Sigmoid colon (tissue), 7 donors: ENCODE data around the gene SCARB1. TPM values are rescaled to one million over a fixed set of nuclear protein-coding genes. Genes with fewer than 3 reads are reported as not detected.

Experiments
- DNase-seq: peaks from one replicate; pipeline ENCODE4 v3.0.0-alpha.2; 2019
- H3K27ac ChIP-seq, 4 donors: fragments of 200-600 bp; sonication (generic); one replicate each; pipeline ENCODE4 v1.5.1; 2016 to 2019; ENCODE audit warnings: mild to moderate bottlenecking in 1 of 4
- H3K27me3 ChIP-seq, 3 donors: fragments of 200-600 bp; sonication (generic); one replicate each; pipeline ENCODE4 v1.5.1; 2019; ENCODE audit warnings: mild to moderate bottlenecking in 1 of 3
- H3K36me3 ChIP-seq, 4 donors: fragments of 200-600 bp; sonication (generic); one replicate each; pipeline ENCODE4 v1.5.1; 2016 to 2019
- H3K4me1 ChIP-seq, 4 donors: fragments of 200-600 bp; sonication (generic); one replicate each; pipeline ENCODE4 v1.5.1; 2017 to 2019
- H3K4me3 ChIP-seq, 4 donors: fragments of 200-600 bp; sonication (generic); one replicate each; pipeline ENCODE4 v1.5.1; 2017 to 2019; ENCODE audit warnings: mild to moderate bottlenecking in 2 of 4, moderate library complexity in 1 of 4
- H3K9me3 ChIP-seq, 4 donors: fragments of 200-600 bp in 3 of 4; sonication (generic) in 3 of 4; one replicate each; pipeline versions ENCODE4 v1.5.1 to v1.6.1; 2013 to 2019
- EP300 ChIP-seq, 4 donors: sonication (generic); formaldehyde crosslinking; IDR thresholded peaks; one replicate each; pipeline ENCODE4 v1.6.1; 2017; ENCODE audit warnings: antibody characterized with exemption in 4 of 4
- POLR2A ChIP-seq, 2 donors: fragments of 450-650 bp; IDR thresholded peaks; one replicate each; pipeline ENCODE4 v1.6.1; 2016; ENCODE audit warnings: antibody characterized with exemption in 2 of 2, mild to moderate bottlenecking in 2 of 2, moderate library complexity in 2 of 2
- POLR2AphosphoS5 ChIP-seq, 4 donors: sonication (generic); formaldehyde crosslinking; IDR thresholded peaks; one replicate each; pipeline ENCODE4 v1.6.1; 2017; ENCODE audit warnings: antibody characterized with exemption in 4 of 4
- WGBS, 2 donors: extraction: QIAGEN DNeasy Blood & Tissue Kit; methylation state at CpG; one replicate each; pipeline ENCODE4 v1.1.7; 2013; 5-methylcytosine and 5-hydroxymethylcytosine counted together
- intact Hi-C: fragments of 100-400 bp; cut with DNase I; formaldehyde crosslinking; loops from one replicate; pipeline ENCODE4 v1.15.1; 2023
- polyA plus RNA-seq, 3 donors: library from polyadenylated mRNA; stranded (reverse); fragments of 200-250 nt; gene quantifications; one replicate each; pipeline ENCODE4 v1.2.3, GENCODE V29; 2013
- total RNA-seq, 4 donors: library from RNA; depleted of rRNA; stranded (reverse); fragments of >200 nt; gene quantifications; one replicate each; pipeline ENCODE4 v1.1.0, GENCODE V29; 2016
- TF ChIP-seq, protein P1 (sequence below), 4 experiments: fragments of 450-650 bp in 3 of 4; fragments of 200-600 bp in 1 of 4; IDR thresholded peaks; one replicate each; pipeline ENCODE4 v1.5.1; 2016 to 2019; ENCODE audit warnings: antibody characterized with exemption in 4 of 4, mild to moderate bottlenecking in 3 of 4, moderate library complexity in 2 of 4
- donor health status: healthy with polysubstance abuse.
- donor health status: Bipolar disorder and iron deficiency.
- donor health status: healthy.

SCARB1 gene
- total and polyA plus RNA-seq, 7 donors, result 4.2 to 36.4 (median 11.4) TPM

DNA sequence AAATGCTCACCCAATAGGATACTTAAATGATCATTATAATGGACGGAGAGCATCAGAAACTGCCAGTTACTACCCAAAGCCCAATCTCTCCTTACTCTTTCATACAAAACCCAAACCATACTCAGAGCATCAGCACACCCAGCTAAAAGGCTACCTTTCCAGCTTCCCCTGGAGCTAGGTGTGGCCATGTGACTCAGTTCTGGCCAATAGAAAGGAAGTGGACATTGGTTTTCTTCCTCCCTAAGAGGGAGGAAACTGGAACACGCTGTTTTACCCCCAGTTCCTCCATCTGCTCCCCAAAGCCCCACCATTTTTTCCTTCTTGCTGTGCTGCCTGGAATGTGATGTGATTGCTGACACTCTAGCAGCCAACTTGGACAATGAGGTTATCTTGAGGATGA is 50.7 kb downstream of the SCARB1 start:
- no peaks in the 10 kb centered on the region for H3K4me1 ChIP-seq
- no peaks in the 10 kb centered on the region for H3K27me3 ChIP-seq
- H3K27ac ChIP-seq, result no peak overlapping the region
- no peaks in the 10 kb centered on the region for H3K9me3 ChIP-seq
- no peak for DNase-seq
- TF ChIP-seq POLR2A (IDR thresholded peaks at IDR 0.05), result no peak
- TF ChIP-seq POLR2AphosphoS5 (IDR thresholded peaks at IDR 0.05), result no peak
- WGBS, 2 donors, result 95 to 96% methylated on average over 2 of the region's 2 CpGs
- peaks cover 0 to 9% (median 3%) of the 10 kb centered on the region in 4 donors for H3K36me3 ChIP-seq
- H3K4me3 ChIP-seq, result no peak overlapping the region
- intact Hi-C loops, result no loop called here

DNA sequence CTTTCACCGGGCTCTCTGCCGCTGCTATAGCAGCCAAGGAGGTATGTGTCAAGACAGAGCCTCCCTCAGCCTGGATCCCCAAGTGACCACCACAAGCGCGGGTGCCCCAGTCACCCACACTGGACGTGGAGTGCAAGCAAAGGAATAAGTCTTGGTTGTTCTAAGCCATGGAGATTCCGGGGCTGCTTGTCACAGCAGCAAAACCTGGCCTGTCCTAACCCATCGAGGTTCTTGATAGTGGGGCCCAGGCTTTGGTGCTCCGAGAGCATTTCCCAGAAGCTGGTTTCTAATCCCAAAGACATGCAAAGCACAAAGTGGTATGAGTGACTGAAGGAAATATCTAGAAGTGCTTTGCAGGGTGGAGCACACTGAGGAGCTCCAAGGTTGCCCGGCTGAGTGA is 51.3 kb downstream of the SCARB1 start:
- 97% methylated on average over 9 of the region's 9 CpGs for WGBS, 2 donors
- TF ChIP-seq, protein P1, sequence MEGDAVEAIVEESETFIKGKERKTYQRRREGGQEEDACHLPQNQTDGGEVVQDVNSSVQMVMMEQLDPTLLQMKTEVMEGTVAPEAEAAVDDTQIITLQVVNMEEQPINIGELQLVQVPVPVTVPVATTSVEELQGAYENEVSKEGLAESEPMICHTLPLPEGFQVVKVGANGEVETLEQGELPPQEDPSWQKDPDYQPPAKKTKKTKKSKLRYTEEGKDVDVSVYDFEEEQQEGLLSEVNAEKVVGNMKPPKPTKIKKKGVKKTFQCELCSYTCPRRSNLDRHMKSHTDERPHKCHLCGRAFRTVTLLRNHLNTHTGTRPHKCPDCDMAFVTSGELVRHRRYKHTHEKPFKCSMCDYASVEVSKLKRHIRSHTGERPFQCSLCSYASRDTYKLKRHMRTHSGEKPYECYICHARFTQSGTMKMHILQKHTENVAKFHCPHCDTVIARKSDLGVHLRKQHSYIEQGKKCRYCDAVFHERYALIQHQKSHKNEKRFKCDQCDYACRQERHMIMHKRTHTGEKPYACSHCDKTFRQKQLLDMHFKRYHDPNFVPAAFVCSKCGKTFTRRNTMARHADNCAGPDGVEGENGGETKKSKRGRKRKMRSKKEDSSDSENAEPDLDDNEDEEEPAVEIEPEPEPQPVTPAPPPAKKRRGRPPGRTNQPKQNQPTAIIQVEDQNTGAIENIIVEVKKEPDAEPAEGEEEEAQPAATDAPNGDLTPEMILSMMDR (IDR thresholded peaks at IDR 0.05), result no peak
- no peak for TF ChIP-seq POLR2AphosphoS5 (IDR thresholded peaks at IDR 0.05)
- TF ChIP-seq POLR2A (IDR thresholded peaks at IDR 0.05), result no peak
- no peak for TF ChIP-seq EP300 (IDR thresholded peaks at IDR 0.05)
- intact Hi-C loops, result no loop called here

DNA sequence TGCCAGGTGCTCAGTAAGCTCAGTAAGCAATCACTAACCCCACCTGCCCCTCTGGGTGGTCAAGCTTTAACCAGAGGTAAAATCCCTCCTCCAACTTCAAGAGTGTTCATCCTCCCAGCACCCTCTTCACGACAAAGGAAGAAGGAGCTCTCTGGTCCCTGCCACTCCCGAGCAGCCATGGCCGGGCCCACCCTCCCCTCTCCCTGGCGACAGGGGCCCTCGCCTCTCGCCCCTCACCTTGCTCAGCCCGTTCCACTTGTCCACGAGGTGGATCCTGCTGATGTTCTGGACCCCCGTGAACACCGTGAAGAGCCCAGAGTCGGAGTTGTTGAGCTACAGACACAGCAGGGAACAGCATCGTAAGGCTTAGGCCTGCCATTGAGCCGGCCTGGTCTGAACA is 52.0 kb downstream of the SCARB1 start:
- no peaks in the 10 kb centered on the region for H3K9me3 ChIP-seq
- 89 to 90% methylated on average over 13 of the region's 13 CpGs for WGBS, 2 donors
- TF ChIP-seq EP300 (IDR thresholded peaks at IDR 0.05) (no peak), POLR2AphosphoS5 (IDR thresholded peaks at IDR 0.05) (no peak), POLR2A (IDR thresholded peaks at IDR 0.05) (no peak)

More for the DNA sequence above, 51.3 kb downstream of the SCARB1 start:
- no peak for DNase-seq
- Histone ChIP-seq H3K9me3 (no peaks in the 10 kb centered on the region), H3K36me3 (peaks cover 0 to 9% (median 3%) of the 10 kb centered on the region in 4 donors), H3K4me3 (no peak overlapping the region), H3K27ac (no peak overlapping the region), H3K27me3 (no peaks in the 10 kb centered on the region), H3K4me1 (no peaks in the 10 kb centered on the region)

DNA sequence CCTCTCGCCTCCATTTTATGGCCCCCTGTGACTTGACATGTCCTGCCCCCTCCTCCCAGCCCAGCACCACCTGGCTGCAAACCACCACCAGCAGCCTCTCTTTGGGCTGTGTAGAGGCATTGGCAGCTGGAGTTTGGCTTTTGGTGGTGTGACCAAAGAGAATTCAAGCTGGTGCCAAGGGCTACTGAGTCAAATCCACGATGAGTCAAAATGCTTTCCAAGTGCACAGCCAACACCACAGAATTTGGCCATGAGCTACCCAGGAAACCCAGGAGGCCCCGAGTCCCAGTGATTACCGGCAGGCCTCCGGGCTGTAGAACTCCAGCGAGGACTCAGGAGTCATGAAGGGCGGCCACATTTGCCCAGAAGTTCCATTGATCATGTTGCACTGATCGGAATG is 53.8 kb downstream of the SCARB1 start:
- 96 to 97% methylated on average over 8 of the region's 8 CpGs for WGBS, 2 donors
- H3K9me3 ChIP-seq, result no peaks in the 10 kb centered on the region
- intact Hi-C loops, result no loop called here
- H3K27ac ChIP-seq, result no peak overlapping the region
- peaks cover 0 to 11% (median 5%) of the 10 kb centered on the region in 4 donors for H3K36me3 ChIP-seq
- H3K27me3 ChIP-seq, result no peaks in the 10 kb centered on the region
- no peak for DNase-seq
- H3K4me3 ChIP-seq, result no peak overlapping the region
- no peak for TF ChIP-seq POLR2AphosphoS5 (IDR thresholded peaks at IDR 0.05)
- TF ChIP-seq, protein P1 (IDR thresholded peaks at IDR 0.05), result no peak
- no peak for TF ChIP-seq EP300 (IDR thresholded peaks at IDR 0.05)
- no peak for TF ChIP-seq POLR2A (IDR thresholded peaks at IDR 0.05)
- H3K4me1 ChIP-seq, result no peaks in the 10 kb centered on the region

More for the DNA sequence above, 52.0 kb downstream of the SCARB1 start:
- no peaks in the 10 kb centered on the region for H3K4me1 ChIP-seq
- H3K4me3 ChIP-seq, result no peak overlapping the region
- no peak overlapping the region for H3K27ac ChIP-seq
- DNase-seq, result no peak
- intact Hi-C loops, result no loop called here
- peaks cover 0 to 9% (median 4%) of the 10 kb centered on the region in 4 donors for H3K36me3 ChIP-seq
- H3K27me3 ChIP-seq, result no peaks in the 10 kb centered on the region

DNA sequence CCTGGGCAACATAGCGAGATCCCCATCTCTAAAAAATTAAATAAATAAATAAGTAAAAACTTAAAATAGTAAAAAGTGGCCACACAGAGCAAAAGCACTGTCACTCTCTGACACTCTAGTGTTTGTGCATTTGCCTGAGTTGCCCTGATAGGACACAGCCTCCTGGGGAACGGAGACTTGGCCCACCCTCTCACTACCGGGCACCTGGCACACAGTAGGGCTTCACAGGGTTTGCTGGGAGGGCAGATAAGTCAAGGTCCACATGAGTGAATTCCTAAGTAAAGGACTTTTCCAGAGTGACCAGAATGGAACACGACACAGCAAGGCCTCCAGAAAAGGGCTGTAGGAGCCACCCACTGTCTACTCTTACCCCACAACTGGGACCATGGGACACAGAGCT is 54.3 kb downstream of the SCARB1 start:
- TF ChIP-seq EP300 (IDR thresholded peaks at IDR 0.05) (no peak), POLR2A (IDR thresholded peaks at IDR 0.05) (no peak), POLR2AphosphoS5 (IDR thresholded peaks at IDR 0.05) (no peak)
- TF ChIP-seq, protein P1 (IDR thresholded peaks at IDR 0.05), result no peak
- peaks cover 0 to 4% (median 3%) of the 10 kb centered on the region in 4 donors for H3K4me1 ChIP-seq
- no peaks in the 10 kb centered on the region for H3K27me3 ChIP-seq
- 95 to 98% methylated on average over 4 of the region's 4 CpGs for WGBS, 2 donors
- no peak overlapping the region for H3K27ac ChIP-seq
- peaks cover 0 to 9% (median 4%) of the 10 kb centered on the region in 4 donors for H3K36me3 ChIP-seq
- DNase-seq, result no peak
- no peak overlapping the region for H3K4me3 ChIP-seq
- H3K9me3 ChIP-seq, result no peaks in the 10 kb centered on the region
- intact Hi-C loops, result no loop called here

DNA sequence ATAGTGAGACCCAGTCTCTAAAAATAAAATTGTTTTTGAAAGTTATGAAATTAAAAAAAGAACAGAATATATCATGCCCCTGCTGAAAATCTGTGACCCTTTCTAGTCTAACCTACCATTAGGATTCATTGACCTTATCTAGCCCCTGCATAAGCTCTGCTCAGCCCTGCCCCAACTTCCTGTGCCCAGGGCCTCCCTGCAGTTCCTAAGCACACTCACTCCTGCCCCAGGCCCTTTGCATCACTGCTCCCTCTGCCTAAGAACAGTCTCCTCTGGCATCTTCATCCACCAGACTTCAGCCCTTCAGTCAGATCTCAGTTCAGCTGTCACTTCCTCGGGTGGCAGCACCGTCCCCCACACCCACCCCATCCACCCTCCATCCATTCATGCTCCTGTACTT is 55.4 kb downstream of the SCARB1 start:
- no peak for DNase-seq
- peaks cover 0 to 12% (median 10%) of the 10 kb centered on the region in 4 donors for H3K4me1 ChIP-seq
- H3K4me3 ChIP-seq, result no peak overlapping the region
- H3K27me3 ChIP-seq, result no peaks in the 10 kb centered on the region
- H3K9me3 ChIP-seq, result no peaks in the 10 kb centered on the region
- 90 to 93% methylated on average over 2 of the region's 2 CpGs for WGBS, 2 donors
- intact Hi-C loops, result no loop called here
- peaks cover 0 to 5% (median 0%) of the 10 kb centered on the region in 4 donors for H3K36me3 ChIP-seq
- TF ChIP-seq, protein P1 (IDR thresholded peaks at IDR 0.05), result no peak
- TF ChIP-seq POLR2A (IDR thresholded peaks at IDR 0.05), result no peak
- no peak for TF ChIP-seq EP300 (IDR thresholded peaks at IDR 0.05)
- no peak for TF ChIP-seq POLR2AphosphoS5 (IDR thresholded peaks at IDR 0.05)
- H3K27ac ChIP-seq, result no peak overlapping the region
